Upper lobe of right lung (tissue), 1 donor: Measurements from ENCODE around the gene UBE2D2. TPM values are rescaled to one million over a fixed set of nuclear protein-coding genes. Genes with fewer than 3 reads are reported as not detected.
"Not testable (repeated sequence)": the region's sequence is repeated elsewhere in the genome, so short reads cannot be mapped to it uniquely, and the experiment has no call there.

ENCODE experiments used
- ATAC-seq: fragments of 200-7000 bp; cut with Tn5 transposase; one replicate; pipeline ENCODE4 v1.9.1; 2020; ENCODE audit warnings: mild to moderate bottlenecking, moderate library complexity
- DNase-seq: peaks from one replicate; pipeline ENCODE4 v3.0.0-alpha.2; 2020
- H3K27ac ChIP-seq: fragments of 200-600 bp; one replicate; pipeline ENCODE4 v1.8.0; 2022
- H3K27me3 ChIP-seq: fragments of 200-600 bp; one replicate; pipeline ENCODE4 v1.8.0; 2022; ENCODE audit warnings: mild to moderate bottlenecking
- H3K36me3 ChIP-seq: fragments of 200-600 bp; one replicate; pipeline ENCODE4 v1.8.0; 2022
- H3K4me1 ChIP-seq: fragments of 200-600 bp; one replicate; pipeline ENCODE4 v1.8.0; 2022
- H3K4me3 ChIP-seq: fragments of 200-600 bp; one replicate; pipeline ENCODE4 v1.8.0; 2022; ENCODE audit warnings: mild to moderate bottlenecking
- H3K9me3 ChIP-seq: fragments of 200-600 bp; one replicate; pipeline ENCODE4 v1.8.0; 2022
- CTCF ChIP-seq: fragments of 200-600 bp; IDR thresholded peaks from one replicate; pipeline ENCODE4 v1.8.0; 2022; ENCODE audit warnings: antibody characterized with exemption
- intact Hi-C: fragments of 100-400 bp; cut with DNase I; formaldehyde crosslinking; loops from one replicate; pipeline ENCODE4 v1.11.0; 2022
- total RNA-seq: library from RNA; stranded (reverse); fragmentation: NEBNext Ultra II Directional; extraction: Animal tissue kit (Norgen Biotek cat#: 25700); gene quantifications from one replicate; pipeline ENCODE4 v1.2.1, GENCODE V29; 2021
- donor health status: DM: no; HTN: yes; CAD: no; lungs with severe emphysema.

UBE2D2 gene
- total RNA-seq, 1 donor from 2014 or later: 95.9 TPM

GRCh38 chr5:139528695-139529094, 32.4 kb upstream of the UBE2D2 start:
- H3K27me3 ChIP-seq, DNase-seq, ATAC-seq, H3K9me3 ChIP-seq, H3K4me3 ChIP-seq, H3K36me3 ChIP-seq, H3K4me1 ChIP-seq, intact Hi-C loops, H3K27ac ChIP-seq: not testable (repeated sequence)

- ATAC-seq, H3K4me3 ChIP-seq, H3K27me3 ChIP-seq, intact Hi-C loops, H3K36me3 ChIP-seq, H3K9me3 ChIP-seq, H3K27ac ChIP-seq, DNase-seq, H3K4me1 ChIP-seq: not testable (repeated sequence)
These were observed 31.1 kb upstream of the UBE2D2 start for GRCh38 chr5:139530079-139530478.

- Histone ChIP-seq H3K36me3 (no peaks in the 10 kb centered on the region), H3K4me3 (no peak overlapping the region), H3K27ac (no peak overlapping the region), H3K9me3 (no peaks in the 10 kb centered on the region), H3K27me3 (no peaks in the 10 kb centered on the region), H3K4me1 (no peaks in the 10 kb centered on the region)
- no peak for ATAC-seq
- intact Hi-C loops: no loop called here
- no peak for DNase-seq
- TF ChIP-seq CTCF: no peak
These were observed 29.4 kb upstream of the UBE2D2 start for GRCh38 chr5:139531772-139532169.

- DNase-seq (peak; percentile 85), ATAC-seq (peak; percentile 100)
- no peaks in the 10 kb centered on the region for H3K4me1 ChIP-seq
- H3K36me3 ChIP-seq: no peaks in the 10 kb centered on the region
- intact Hi-C loops: no loop called here
- no peaks in the 10 kb centered on the region for H3K27me3 ChIP-seq
- peak; percentile 38 for TF ChIP-seq CTCF
- H3K4me3 ChIP-seq: peak overlapping the region; percentile 33
- no peaks in the 10 kb centered on the region for H3K9me3 ChIP-seq
- H3K27ac ChIP-seq: peak overlapping the region; percentile 48
These were observed 17.6 kb upstream of the UBE2D2 start for GRCh38 chr5:139543423-139543991.

GRCh38 chr5:139546593-139546992, 14.5 kb upstream of the UBE2D2 start:
- intact Hi-C loops, H3K27me3 ChIP-seq, H3K9me3 ChIP-seq, H3K4me1 ChIP-seq, ATAC-seq, H3K27ac ChIP-seq, H3K36me3 ChIP-seq, DNase-seq, H3K4me3 ChIP-seq: not testable (repeated sequence)

- Histone ChIP-seq H3K36me3 (no peaks in the 10 kb centered on the region), H3K9me3 (no peaks in the 10 kb centered on the region), H3K27ac (no peak overlapping the region), H3K27me3 (no peaks in the 10 kb centered on the region), H3K4me3 (no peak overlapping the region), H3K4me1 (no peaks in the 10 kb centered on the region)
- no peak for TF ChIP-seq CTCF
- ATAC-seq (no peak), DNase-seq (peak; percentile 44)
- intact Hi-C loops: no loop called here
These were observed 11.8 kb upstream of the UBE2D2 start for GRCh38 chr5:139549162-139549894.

- ATAC-seq, H3K27me3 ChIP-seq, H3K4me1 ChIP-seq, intact Hi-C loops, H3K27ac ChIP-seq, H3K4me3 ChIP-seq, H3K36me3 ChIP-seq, H3K9me3 ChIP-seq: not testable (repeated sequence)
- peak; percentile 12 for DNase-seq
These were observed 10.9 kb upstream of the UBE2D2 start for GRCh38 chr5:139550051-139550872.
